ENCODE data around the gene CACNG4.

CACNG4 gene

GRCh38 chr17:67033613-67034012, 69.1 kb downstream of the CACNG4 start:
- no peak overlapping the region for H3K4me3 ChIP-seq (ENCODE audit: low read length, poor library complexity, severe bottlenecking)

GRCh38 chr17:67035131-67036083, 70.9 kb downstream of the CACNG4 start:
- no peak for TF ChIP-seq CTCF (conservative IDR thresholded peaks at IDR 0.05; ENCODE audit: low read length)
- no peak for TF ChIP-seq EZH2phosphoT487 (IDR thresholded peaks at IDR 0.05; ENCODE audit: borderline replicate concordance)
- no peaks in the 10 kb centered on the region for H3K9me3 ChIP-seq (ENCODE audit: insufficient read depth, low read depth, low read length)
- H3K4me1 ChIP-seq (ENCODE audit: insufficient read depth, low read length, poor library complexity, severe bottlenecking), result no peaks in the 10 kb centered on the region
- no peaks in the 10 kb centered on the region for H3K9me2 ChIP-seq (replicated peaks; ENCODE audit: low read depth, low read length)
- no peak overlapping the region for H3K4me2 ChIP-seq (ENCODE audit: low read depth, low read length, poor library complexity, severe bottlenecking)
- H3F3A ChIP-seq (ENCODE audit: low read depth), result no peaks in the 10 kb centered on the region
- H3K79me2 ChIP-seq (ENCODE audit: insufficient read depth, low read length), result no peaks in the 10 kb centered on the region
- H3K9ac ChIP-seq (ENCODE audit: low read depth, low read length, poor library complexity, severe bottlenecking), result no peak overlapping the region
- no peak overlapping the region for H2AFZ ChIP-seq (ENCODE audit: low read length)
- H3K36me3 ChIP-seq (ENCODE audit: insufficient read depth, low read length), result no peaks in the 10 kb centered on the region
- no peaks in the 10 kb centered on the region for H3K27me3 ChIP-seq (ENCODE audit: insufficient read depth, low read length, poor library complexity, severe bottlenecking)
- H3K4me3 ChIP-seq (ENCODE audit: low read length, poor library complexity, severe bottlenecking), result no peak overlapping the region
- H4K20me1 ChIP-seq (ENCODE audit: insufficient read depth, low read length, poor library complexity, severe bottlenecking), result no peaks in the 10 kb centered on the region

More at GRCh38 chr17:67033613-67034012, 69.1 kb downstream of the CACNG4 start:
- Histone ChIP-seq H3K9me3 (ENCODE audit: insufficient read depth, low read depth, low read length) (no peaks in the 10 kb centered on the region), H3K9ac (ENCODE audit: low read depth, low read length, poor library complexity, severe bottlenecking) (no peak overlapping the region), H3F3A (ENCODE audit: low read depth) (no peaks in the 10 kb centered on the region), H4K20me1 (ENCODE audit: insufficient read depth, low read length, poor library complexity, severe bottlenecking) (no peaks in the 10 kb centered on the region), H2AFZ (ENCODE audit: low read length) (no peak overlapping the region), H3K27me3 (ENCODE audit: insufficient read depth, low read length, poor library complexity, severe bottlenecking) (no peaks in the 10 kb centered on the region), H3K79me2 (ENCODE audit: insufficient read depth, low read length) (no peaks in the 10 kb centered on the region), H3K4me2 (ENCODE audit: low read depth, low read length, poor library complexity, severe bottlenecking) (no peak overlapping the region), H3K9me2 (replicated peaks; ENCODE audit: low read depth, low read length) (no peaks in the 10 kb centered on the region), H3K36me3 (ENCODE audit: insufficient read depth, low read length) (no peaks in the 10 kb centered on the region), H3K4me1 (ENCODE audit: insufficient read depth, low read length, poor library complexity, severe bottlenecking) (no peaks in the 10 kb centered on the region)
- TF ChIP-seq CTCF (conservative IDR thresholded peaks at IDR 0.05; ENCODE audit: low read length) (no peak), EZH2phosphoT487 (IDR thresholded peaks at IDR 0.05; ENCODE audit: borderline replicate concordance) (no peak)

DNA sequence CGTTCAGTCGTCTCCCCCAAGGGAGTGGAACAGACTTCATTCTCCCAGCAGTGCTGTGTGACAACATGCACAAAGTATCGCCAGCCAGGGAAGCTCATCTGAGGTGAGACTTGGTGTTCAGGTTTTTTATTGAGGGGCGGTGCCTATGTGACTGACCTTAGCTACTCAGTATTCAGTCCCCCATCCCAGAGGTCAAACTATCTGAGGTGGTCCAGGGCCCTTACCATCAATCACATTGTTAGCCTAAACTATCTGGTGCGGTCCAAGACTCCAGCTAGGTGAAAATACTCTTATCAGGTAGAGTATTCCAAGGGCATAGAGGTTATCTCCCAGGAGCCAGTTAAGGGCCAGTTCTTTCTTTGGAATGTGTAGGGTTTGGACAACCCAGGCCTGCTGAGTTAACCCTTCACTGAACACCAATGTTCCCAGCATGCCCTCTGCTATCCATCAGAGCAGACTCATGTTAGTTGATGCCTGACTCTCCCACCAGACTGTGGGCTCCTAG, 74.4 kb downstream of the CACNG4 start:
- Histone ChIP-seq H2AFZ (ENCODE audit: low read length) (no peak overlapping the region), H3K4me1 (ENCODE audit: insufficient read depth, low read length, poor library complexity, severe bottlenecking) (no peaks in the 10 kb centered on the region), H3K9ac (ENCODE audit: low read depth, low read length, poor library complexity, severe bottlenecking) (no peak overlapping the region), H3K4me3 (ENCODE audit: low read length, poor library complexity, severe bottlenecking) (no peak overlapping the region), H3K4me2 (ENCODE audit: low read depth, low read length, poor library complexity, severe bottlenecking) (no peak overlapping the region), H3K27me3 (ENCODE audit: insufficient read depth, low read length, poor library complexity, severe bottlenecking) (no peaks in the 10 kb centered on the region), H4K20me1 (ENCODE audit: insufficient read depth, low read length, poor library complexity, severe bottlenecking) (no peaks in the 10 kb centered on the region), H3K36me3 (ENCODE audit: insufficient read depth, low read length) (no peaks in the 10 kb centered on the region), H3K9me2 (replicated peaks; ENCODE audit: low read depth, low read length) (no peaks in the 10 kb centered on the region), H3F3A (ENCODE audit: low read depth) (no peaks in the 10 kb centered on the region), H3K9me3 (ENCODE audit: insufficient read depth, low read depth, low read length) (no peaks in the 10 kb centered on the region), H3K79me2 (ENCODE audit: insufficient read depth, low read length) (no peaks in the 10 kb centered on the region)
- TF ChIP-seq EZH2phosphoT487 (IDR thresholded peaks at IDR 0.05; ENCODE audit: borderline replicate concordance), result no peak
- no peak for TF ChIP-seq CTCF (conservative IDR thresholded peaks at IDR 0.05; ENCODE audit: low read length)
